Measurements from ENCODE around the gene SIGMAR1. TPM values are rescaled to one million over a fixed set of nuclear protein-coding genes. Genes with fewer than 3 reads are reported as not detected.

The SIGMAR1 gene
- total and polyA plus RNA-seq, 12 donors: 15.8 to 54.0 (median 23.2) TPM

DNA sequence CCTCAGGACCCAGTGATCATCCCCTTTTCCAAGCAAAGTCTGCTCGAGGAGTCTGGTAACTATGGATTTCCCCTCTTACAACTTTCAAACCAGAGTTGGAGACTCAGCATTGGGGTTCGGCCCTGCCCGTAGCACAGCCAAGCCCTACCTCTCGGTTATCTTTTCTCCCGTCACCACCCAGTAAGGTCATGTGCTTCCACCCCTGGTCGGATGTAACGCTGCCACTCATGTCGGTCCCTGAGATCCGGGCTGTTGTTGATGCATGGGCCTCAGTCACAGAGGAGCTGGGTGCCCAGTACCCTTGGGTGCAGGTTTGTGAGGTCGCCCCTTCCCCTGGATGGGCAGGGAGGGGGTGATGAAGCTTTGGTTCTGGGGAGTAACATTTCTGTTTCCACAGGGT, 10.1 kb upstream of the SIGMAR1 start:
- DNase-seq (no peak), ATAC-seq (no peak)
- Histone ChIP-seq H3K9me3 (no peaks in the 10 kb centered on the region), H3K4me3 (peak overlapping the region; percentile 52 to 93 (median 72)), H3K4me1 (peaks cover 9 to 46% (median 39%) of the 10 kb centered on the region in 9 donors), H3K36me3 (peaks cover 0 to 31% (median 13%) of the 10 kb centered on the region in 9 donors), H3K27ac (peak overlapping the region in 9 of 10 donors; percentile 84 to 97 (median 92)), H3K27me3 (no peaks in the 10 kb centered on the region)
- 36 to 45% methylated on average over 10 of the region's 10 CpGs for WGBS, 2 donors
- TF ChIP-seq, protein P1, sequence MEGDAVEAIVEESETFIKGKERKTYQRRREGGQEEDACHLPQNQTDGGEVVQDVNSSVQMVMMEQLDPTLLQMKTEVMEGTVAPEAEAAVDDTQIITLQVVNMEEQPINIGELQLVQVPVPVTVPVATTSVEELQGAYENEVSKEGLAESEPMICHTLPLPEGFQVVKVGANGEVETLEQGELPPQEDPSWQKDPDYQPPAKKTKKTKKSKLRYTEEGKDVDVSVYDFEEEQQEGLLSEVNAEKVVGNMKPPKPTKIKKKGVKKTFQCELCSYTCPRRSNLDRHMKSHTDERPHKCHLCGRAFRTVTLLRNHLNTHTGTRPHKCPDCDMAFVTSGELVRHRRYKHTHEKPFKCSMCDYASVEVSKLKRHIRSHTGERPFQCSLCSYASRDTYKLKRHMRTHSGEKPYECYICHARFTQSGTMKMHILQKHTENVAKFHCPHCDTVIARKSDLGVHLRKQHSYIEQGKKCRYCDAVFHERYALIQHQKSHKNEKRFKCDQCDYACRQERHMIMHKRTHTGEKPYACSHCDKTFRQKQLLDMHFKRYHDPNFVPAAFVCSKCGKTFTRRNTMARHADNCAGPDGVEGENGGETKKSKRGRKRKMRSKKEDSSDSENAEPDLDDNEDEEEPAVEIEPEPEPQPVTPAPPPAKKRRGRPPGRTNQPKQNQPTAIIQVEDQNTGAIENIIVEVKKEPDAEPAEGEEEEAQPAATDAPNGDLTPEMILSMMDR (IDR thresholded peaks at IDR 0.05): no peak
- intact Hi-C loops (cut with DNase I): loop anchor here in 1 of 10 donors (2.0 kb wide), 1 partner anchor 17 kb away; no protein-coding TSS in a partner anchor

DNA sequence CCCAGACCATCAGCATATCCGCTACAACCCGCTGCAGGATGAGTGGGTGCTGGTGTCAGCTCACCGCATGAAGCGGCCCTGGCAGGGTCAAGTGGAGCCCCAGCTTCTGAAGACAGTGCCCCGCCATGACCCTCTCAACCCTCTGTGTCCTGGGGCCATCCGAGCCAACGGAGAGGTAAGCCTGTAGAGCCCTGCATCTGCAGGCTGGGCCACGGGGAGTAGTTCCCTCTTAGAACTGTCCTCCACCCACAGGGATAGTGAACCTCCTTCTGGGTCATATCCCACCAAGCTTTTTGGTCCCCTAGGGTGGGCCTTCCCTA, 9.5 kb upstream of the SIGMAR1 start:
- WGBS, 2 donors: 1 to 2% methylated on average over 8 of the region's 8 CpGs

DNA sequence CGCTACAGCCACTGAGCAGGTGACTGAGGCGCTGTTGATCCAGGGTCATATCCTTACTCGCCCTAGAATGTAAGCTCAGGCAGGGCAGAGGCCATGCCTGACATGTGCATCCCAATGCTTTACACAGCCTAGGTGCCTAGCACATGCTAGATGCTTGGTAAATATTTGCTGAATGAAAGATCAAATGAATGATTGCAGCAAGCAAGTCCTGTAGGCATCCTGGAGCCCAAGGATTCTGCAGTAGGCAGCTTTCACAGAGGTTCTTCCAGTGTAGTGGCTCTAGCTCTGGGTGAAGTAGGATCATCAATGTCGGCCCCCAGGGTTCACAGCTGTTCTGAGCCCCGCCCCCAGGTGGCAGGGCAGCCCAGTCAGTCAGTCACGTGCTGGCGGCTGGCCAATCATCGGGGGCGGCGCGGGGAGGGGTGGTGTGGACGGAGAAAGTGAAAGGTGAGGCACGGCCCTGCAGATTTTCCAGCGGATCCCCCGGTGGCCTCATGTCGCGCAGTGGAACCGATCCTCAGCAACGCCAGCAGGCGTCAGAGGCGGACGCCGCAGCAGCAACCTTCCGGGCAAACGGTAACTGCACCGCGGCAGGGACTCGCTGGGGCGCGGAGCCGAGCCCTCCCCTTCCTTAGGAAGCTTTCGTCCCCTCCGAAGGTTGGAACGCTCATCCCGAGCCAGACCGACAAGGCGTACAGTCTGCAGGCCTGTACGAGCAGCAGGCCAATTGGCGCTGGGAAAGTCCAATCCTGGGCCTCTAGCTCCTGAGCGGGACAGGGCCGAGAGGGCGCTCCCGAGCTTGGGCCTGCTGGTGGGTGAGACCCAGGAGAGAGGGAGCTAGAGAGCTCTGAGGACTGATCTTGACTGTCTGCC, 8.9 kb upstream of the SIGMAR1 start, which contains the start of gene GALT:
GALT (plus strand) TSS at position 465 of the 873 bp plus-strand sequence; CDS start at position 495, 30 bp downstream.
- ATAC-seq: peak; percentile 83 to 92 (median 88)
- TF ChIP-seq, protein P1 (IDR thresholded peaks at IDR 0.05): peak in 8 of 9 donors; percentile 20 to 61 (median 44)
- Histone ChIP-seq H3K4me1 (peaks cover 9 to 34% (median 28%) of the 10 kb centered on the region in 9 donors), H3K27ac (peak within 1 kb of the TSS; percentile 84 to 97 (median 91)), H3K27me3 (no peaks in the 10 kb centered on the region), H3K36me3 (peaks cover 0 to 31% (median 13%) of the 10 kb centered on the region in 9 donors), H3K4me3 (peak within 1 kb of the TSS; percentile 52 to 93 (median 72)), H3K9me3 (no peaks in the 10 kb centered on the region)
- WGBS, 2 donors: 5 to 6% methylated on average over 43 of the region's 43 CpGs
- peak; percentile 95 to 98 for DNase-seq
- intact Hi-C loops (cut with DNase I): no loop called here

More for the DNA sequence above, 9.5 kb upstream of the SIGMAR1 start:
- no peaks in the 10 kb centered on the region for H3K9me3 ChIP-seq
- H3K4me3 ChIP-seq: peak overlapping the region; percentile 52 to 93 (median 72)
- no peaks in the 10 kb centered on the region for H3K27me3 ChIP-seq
- H3K4me1 ChIP-seq: peaks cover 9 to 40% (median 34%) of the 10 kb centered on the region in 9 donors
- intact Hi-C loops (cut with DNase I): no loop called here
- TF ChIP-seq, protein P1 (IDR thresholded peaks at IDR 0.05): no peak
- peak in 1 of 8 donors; percentile 2 for ATAC-seq
- peaks cover 0 to 31% (median 13%) of the 10 kb centered on the region in 9 donors for H3K36me3 ChIP-seq
- peak overlapping the region; percentile 84 to 97 (median 91) for H3K27ac ChIP-seq
- no peak for DNase-seq

DNA sequence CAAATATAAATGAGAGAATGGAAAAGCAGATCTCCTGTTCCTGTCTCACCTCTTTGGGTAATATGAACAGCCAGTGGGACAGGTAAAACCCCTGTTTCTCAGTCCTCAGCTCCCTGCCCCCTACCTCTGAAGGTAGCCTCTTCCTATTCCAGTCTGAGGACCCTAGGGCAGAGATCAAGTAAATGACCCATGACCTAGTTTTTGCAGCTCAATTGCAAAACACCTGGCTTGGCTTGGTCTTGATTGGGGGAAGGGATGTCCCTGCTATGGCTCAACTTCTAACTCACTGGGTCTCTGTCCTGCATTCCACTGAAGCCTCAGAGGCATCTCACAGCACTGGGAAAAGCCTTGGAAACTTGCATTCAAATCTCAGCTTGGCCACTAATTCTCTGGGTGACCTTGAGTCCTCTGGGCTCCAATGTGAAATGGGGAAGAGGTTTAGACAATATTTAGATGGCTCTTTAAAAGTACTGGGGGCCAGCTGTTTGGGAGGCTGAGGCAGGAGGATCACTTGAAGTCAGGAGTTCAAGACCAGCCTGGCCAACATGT, 7.3 kb upstream of the SIGMAR1 start:
- TF ChIP-seq, protein P1 (IDR thresholded peaks at IDR 0.05): no peak
- intact Hi-C loops (cut with DNase I): no loop called here
- Histone ChIP-seq H3K9me3 (no peaks in the 10 kb centered on the region), H3K4me1 (peaks cover 9 to 26% (median 22%) of the 10 kb centered on the region in 9 donors), H3K36me3 (peaks cover 0 to 20% (median 13%) of the 10 kb centered on the region in 9 donors), H3K4me3 (no peak overlapping the region), H3K27me3 (no peaks in the 10 kb centered on the region), H3K27ac (no peak overlapping the region)
- no peak for ATAC-seq
- no peak for DNase-seq
